PC-3 (cell line): ENCODE measurements around the gene PPP1R13B. TPM values are rescaled to one million over a fixed set of nuclear protein-coding genes. Genes with fewer than 3 reads are reported as not detected.

Experiments used
- ATAC-seq: fragments of 200-7000 bp; cut with Tn5 transposase; 2 replicates; pipeline ENCODE4 v1.9.1; 2020; ENCODE audit warnings: mild to moderate bottlenecking, moderate library complexity
- BruUV-seq: library from RNA; stranded (reverse); fragments of 400-500 nt; replicated peaks from 2 replicates; lab custom pipeline; 2021; lab: Mats Ljungman, UMichigan
- CTCF ChIA-PET: fragments of 300-600 bp; sonication (Branson Sonifier 250); formaldehyde crosslinking; loops from one replicate; lab custom pipeline; 2022; ENCODE audit warnings: antibody characterized with exemption; lab: Charles Lee
- POLR2A ChIA-PET: fragments of 300-600 bp; sonication (Branson Sonifier 250); formaldehyde crosslinking; loops from one replicate; lab custom pipeline; 2022; ENCODE audit warnings: antibody characterized with exemption; ENCODE audit not compliant: unreplicated experiment; lab: Charles Lee
- DNase-seq: peaks from one replicate; pipeline ENCODE4 v3.0.0-alpha.2; 2015
- H2AFZ ChIP-seq: fragments of 300-600 bp; sonication (generic); 2 replicates; pipeline ENCODE4 v1.6.0; 2016; ENCODE audit warnings: antibody characterized with exemption, low read length
- H3F3A ChIP-seq: fragments of 300-600 bp; sonication (generic); one replicate; pipeline ENCODE4 v1.6.0; 2017; ENCODE audit warnings: antibody characterized with exemption, low read length, control low read depth, mild to moderate bottlenecking; ENCODE audit not compliant: unreplicated experiment
- H3K27ac ChIP-seq: fragments of 300-600 bp; sonication (generic); 2 replicates; pipeline ENCODE4 v1.5.1; 2016; ENCODE audit warnings: mild to moderate bottlenecking, low read length
- H3K27me3 ChIP-seq: fragments of 300-600 bp; sonication (generic); 2 replicates; pipeline ENCODE4 v1.6.1; 2016; ENCODE audit warnings: low read length, mixed read lengths
- H3K36me3 ChIP-seq: fragments of 300-600 bp; sonication (generic); 2 replicates; pipeline ENCODE4 v1.6.1; 2016; ENCODE audit warnings: low read depth, mixed run types, low read length, mixed read lengths
- H3K4me1 ChIP-seq: fragments of 300-600 bp; sonication (generic); 2 replicates; pipeline ENCODE4 v1.5.1; 2016; ENCODE audit warnings: low read length; ENCODE audit not compliant: insufficient read depth
- H3K4me2 ChIP-seq: fragments of 300-600 bp; sonication (generic); 2 replicates; pipeline ENCODE4 v1.6.0; 2016; ENCODE audit warnings: low read length
- H3K4me3 ChIP-seq: fragments of 300-600 bp; sonication (generic); 2 replicates; pipeline ENCODE4 v1.5.1; 2016; ENCODE audit warnings: mild to moderate bottlenecking, low read length, mixed read lengths
- H3K79me2 ChIP-seq: fragments of 300-600 bp; sonication (generic); 2 replicates; pipeline ENCODE4 v1.6.1; 2017; ENCODE audit warnings: low read length, mixed read lengths
- H3K9ac ChIP-seq: fragments of 300-600 bp; sonication (generic); 2 replicates; pipeline ENCODE4 v1.6.0; 2016; ENCODE audit warnings: mild to moderate bottlenecking, low read length
- H3K9me2 ChIP-seq: fragments of 300-600 bp; sonication (generic); replicated peaks from 2 replicates; pipeline ENCODE4 v1.6.1; 2016; ENCODE audit warnings: mixed run types, low read length, mixed read lengths
- H3K9me3 ChIP-seq: fragments of 300-600 bp; sonication (generic); 2 replicates; pipeline ENCODE4 v1.6.1; 2016; ENCODE audit warnings: low read length, mixed read lengths
- H4K20me1 ChIP-seq: fragments of 300-600 bp; sonication (generic); 2 replicates; pipeline ENCODE4 v1.6.1; 2016; ENCODE audit warnings: low read length, mixed read lengths
- CTCF ChIP-seq: fragments of 300-600 bp; sonication (generic); conservative IDR thresholded peaks from 2 replicates; pipeline ENCODE4 v1.5.1; 2017; ENCODE audit warnings: antibody characterized with exemption, low read depth, mild to moderate bottlenecking, low read length
- EZH2 ChIP-seq: fragments of 300-600 bp; sonication (generic); IDR thresholded peaks from one replicate; pipeline ENCODE4 v1.6.1; 2017; ENCODE audit warnings: antibody characterized with exemption, mild to moderate bottlenecking, low read length; ENCODE audit not compliant: unreplicated experiment
- EZH2phosphoT487 ChIP-seq: fragments of 300-600 bp; sonication (generic); IDR thresholded peaks from 2 replicates; pipeline ENCODE4 v1.6.1; 2018; ENCODE audit warnings: mild to moderate bottlenecking, antibody characterized with exemption, low read length, borderline replicate concordance
- intact Hi-C: fragments of 100-400 bp; cut with micrococcal nuclease; formaldehyde crosslinking; loops from 2 replicates; pipeline ENCODE4 v1.9.0; 2023
- total RNA-seq: library from RNA; depleted of rRNA; stranded (reverse); fragments of >200 nt; gene quantifications from 2 replicates; pipeline ENCODE4 v1.2.3, GENCODE V29; 2014

Gene PPP1R13B
- total RNA-seq, 1 experiment from 2014 or later = 13.0 TPM

GRCh38 chr14:103836976-103837725, 10.2 kb downstream of the PPP1R13B start:
- peaks cover 4% of the 10 kb centered on the region; the same call in 1 of the 2 replicates for H4K20me1 ChIP-seq
- no peak overlapping the region for H2AFZ ChIP-seq
- ChIA-PET CTCF (no interaction called here), POLR2A (no interaction called here)
- intact Hi-C loops = no loop called here
- no peaks in the 10 kb centered on the region for H3K9me3 ChIP-seq
- no peak for ATAC-seq
- no peak overlapping the region for H3K4me2 ChIP-seq
- no peak overlapping the region for H3K4me3 ChIP-seq
- no peaks in the 10 kb centered on the region for H3K27me3 ChIP-seq
- H3K27ac ChIP-seq = no peak overlapping the region
- peaks cover 3% of the 10 kb centered on the region; the same call in 1 of the 2 replicates for H3K4me1 ChIP-seq
- peaks cover 76% of the 10 kb centered on the region for H3K79me2 ChIP-seq
- no peaks in the 10 kb centered on the region for H3F3A ChIP-seq
- no TSS peak for BruUV-seq
- no peaks in the 10 kb centered on the region for H3K9me2 ChIP-seq
- H3K9ac ChIP-seq = no peak overlapping the region
- no peaks in the 10 kb centered on the region for H3K36me3 ChIP-seq
- no peak for DNase-seq
- TF ChIP-seq EZH2phosphoT487 = no peak
- no peak for TF ChIP-seq CTCF
- TF ChIP-seq EZH2 = no peak

- H3K79me2 ChIP-seq = peaks cover 71% of the 10 kb centered on the region
- ChIA-PET CTCF (no interaction called here), POLR2A (no interaction called here)
These were observed 12.4 kb downstream of the PPP1R13B start for GRCh38 chr14:103834956-103835355.

More at GRCh38 chr14:103834956-103835355, 12.4 kb downstream of the PPP1R13B start:
- Histone ChIP-seq H3F3A (no peaks in the 10 kb centered on the region), H3K36me3 (no peaks in the 10 kb centered on the region), H3K9me3 (no peaks in the 10 kb centered on the region), H3K4me3 (no peak overlapping the region), H3K4me2 (no peak overlapping the region), H3K27me3 (no peaks in the 10 kb centered on the region), H3K4me1 (peaks cover 6% of the 10 kb centered on the region; the same call in 1 of the 2 replicates), H4K20me1 (peaks cover 5% of the 10 kb centered on the region; the same call in 1 of the 2 replicates), H2AFZ (no peak overlapping the region), H3K9me2 (no peaks in the 10 kb centered on the region), H3K27ac (no peak overlapping the region), H3K9ac (no peak overlapping the region)
- intact Hi-C loops = no loop called here
- ATAC-seq (no peak), DNase-seq (no peak)
- TF ChIP-seq CTCF = no peak
- BruUV-seq = no TSS peak
